NOMO-1 (cell line): ENCODE data around the gene ADGRL1.
A peak's percentile ranks its signal among the peaks of the same experiment; 100 is the strongest.
"Not testable (repeated sequence)": the region's sequence is repeated elsewhere in the genome, so short reads cannot be mapped to it uniquely, and the experiment has no call there.

ENCODE experiments used
- DNase-seq, 2 experiments: peaks; one replicate each; lab custom pipeline; 2025; ENCODE audit not compliant: unreplicated experiment in 2 of 2; lab: John Stamatoyannopoulos, UW

The ADGRL1 gene

GRCh38 chr19:14221345-14221744, 15.4 kb upstream of the ADGRL1 start:
- DNase-seq = peak; percentile 56 to 65

- no peak for DNase-seq
These were observed 12.8 kb upstream of the ADGRL1 start for GRCh38 chr19:14218620-14219330.

- not testable (repeated sequence) for DNase-seq
These were observed 11.9 kb upstream of the ADGRL1 start for GRCh38 chr19:14217886-14218285.

GRCh38 chr19:14214580-14214979, 8.6 kb upstream of the ADGRL1 start:
- no peak for DNase-seq

GRCh38 chr19:14210182-14210581, 4.2 kb upstream of the ADGRL1 start:
- not testable (repeated sequence) for DNase-seq

- DNase-seq = not testable (repeated sequence)
These were observed 3.4 kb upstream of the ADGRL1 start for GRCh38 chr19:14209401-14209800.

GRCh38 chr19:14208496-14208895, 2.5 kb upstream of the ADGRL1 start:
- not testable (repeated sequence) for DNase-seq

- DNase-seq = not testable (repeated sequence)
These were observed 1.8 kb upstream of the ADGRL1 start for GRCh38 chr19:14207796-14208195.

GRCh38 chr19:14206737-14207726, 1.1 kb upstream of the ADGRL1 start:
- DNase-seq = peak; percentile 85 to 86

GRCh38 chr19:14206308-14206707, 339 bp upstream of the ADGRL1 start:
- DNase-seq = not testable (repeated sequence)

GRCh38 chr19:14204676-14205451, 1.1 kb downstream of the ADGRL1 start:
- DNase-seq = not testable (repeated sequence)

- not testable (repeated sequence) for DNase-seq
These were observed 1.8 kb downstream of the ADGRL1 start for GRCh38 chr19:14204219-14204618.

GRCh38 chr19:14203788-14204187, 2.2 kb downstream of the ADGRL1 start:
- not testable (repeated sequence) for DNase-seq

GRCh38 chr19:14203177-14203576, 2.8 kb downstream of the ADGRL1 start:
- no peak for DNase-seq

GRCh38 chr19:14201481-14201880, 4.5 kb downstream of the ADGRL1 start:
- not testable (repeated sequence) for DNase-seq

GRCh38 chr19:14200147-14200841, 5.7 kb downstream of the ADGRL1 start:
- DNase-seq = peak; percentile 10 to 37

GRCh38 chr19:14198384-14199376, 7.3 kb downstream of the ADGRL1 start:
- no peak for DNase-seq

- no peak for DNase-seq
These were observed 8.1 kb downstream of the ADGRL1 start for GRCh38 chr19:14197882-14198281.

- DNase-seq = not testable (repeated sequence)
These were observed 8.7 kb downstream of the ADGRL1 start for GRCh38 chr19:14197288-14197687.
